ENCODE data around the gene LAMA1. TPM values are rescaled to one million over a fixed set of nuclear protein-coding genes. Genes with fewer than 3 reads are reported as not detected.
"Not testable (repeated sequence)": the region's sequence is repeated elsewhere in the genome, so short reads cannot be mapped to it uniquely, and the experiment has no call there.

The LAMA1 gene
- 116 and 131 TPM in 2 replicates for total RNA-seq (2014; rRNA removed; shearing (Covaris generic))
- polyA plus RNA-seq (2015; cell fraction: cytosol; rRNA removed) = 149 and 195 TPM in 2 replicates
- polyA plus RNA-seq (2015; cell fraction: nucleus; rRNA removed) = 323 and 397 TPM in 2 replicates

- in situ Hi-C loops (cut with HindIII; ENCODE audit: low pct_unique_long_range_greater_than_20kb, low sequenced_read_pairs) = no loop called here
- DNase-seq (ENCODE audit: low read depth, low spot score) = peak; percentile 77
These were observed at the start of gene LAMA1 for GRCh38 chr18:7117390-7118355. Gene LAMA1, minus strand, starts transcription at chr18:7117797. Its CDS starts 77 bp downstream, at chr18:7117720.

DNA sequence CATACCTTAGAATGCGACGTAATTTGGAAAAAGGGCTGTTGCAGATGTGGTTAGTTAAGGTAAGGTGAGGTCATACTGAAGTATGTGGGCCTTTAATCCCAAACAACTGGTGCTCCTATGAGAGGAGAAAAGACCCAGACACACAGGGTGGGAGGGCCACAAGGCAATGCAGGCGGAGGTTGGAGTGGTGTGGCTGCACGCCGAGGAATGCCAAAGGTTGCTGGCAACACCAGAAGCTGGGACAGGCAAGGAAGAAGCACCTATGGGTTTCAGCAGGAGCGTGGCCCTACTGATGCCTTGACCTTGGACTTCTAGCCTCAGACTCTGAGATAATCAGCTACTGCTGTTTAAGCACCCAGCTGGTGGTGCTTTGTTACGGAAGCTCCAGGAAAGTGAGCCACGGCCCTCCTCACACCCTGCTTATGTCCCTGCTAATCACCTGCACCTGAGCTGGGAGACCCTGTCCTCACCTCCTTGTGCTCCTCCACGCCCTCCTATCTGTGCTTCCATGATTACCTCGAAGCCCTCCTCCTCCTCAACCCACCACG lies 48.3 kb upstream of the LAMA1 start:
- no peak for DNase-seq (ENCODE audit: low read depth, low spot score)
- in situ Hi-C loops (cut with HindIII; ENCODE audit: low pct_unique_long_range_greater_than_20kb, low sequenced_read_pairs) = no loop called here

DNA sequence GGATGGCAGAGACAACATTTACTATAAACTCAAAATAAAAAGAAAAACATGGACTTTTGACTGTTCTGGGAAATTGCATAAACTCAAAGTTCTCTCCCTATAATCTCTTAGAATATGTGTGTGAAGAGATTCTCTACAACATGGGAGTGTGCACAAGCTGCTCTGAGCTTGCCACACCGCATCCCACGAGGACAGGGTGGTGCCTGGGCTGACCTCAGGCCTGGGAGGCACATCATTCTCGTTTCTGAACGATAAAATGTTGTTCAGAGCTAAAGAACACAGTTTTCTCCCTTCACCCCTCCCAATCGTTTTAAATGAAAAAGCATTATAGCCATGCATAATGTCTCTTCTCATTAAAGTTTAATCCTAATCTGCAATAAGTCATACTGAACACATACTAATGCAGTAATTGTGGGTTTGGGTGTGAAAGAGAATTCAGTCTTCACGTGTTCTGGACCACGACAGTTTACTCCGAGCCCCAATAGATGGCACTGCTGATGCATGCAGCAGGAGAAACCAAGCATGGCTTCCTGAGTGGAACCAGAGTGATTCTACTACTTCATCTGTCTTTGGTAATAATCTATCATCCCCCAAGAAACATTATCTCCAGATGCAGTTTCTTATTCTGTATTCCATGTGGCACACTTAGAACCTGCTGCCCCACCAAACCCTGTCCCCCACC lies 46.9 kb upstream of the LAMA1 start:
- DNase-seq (ENCODE audit: low read depth, low spot score) = peak; percentile 59
- in situ Hi-C loops (cut with HindIII; ENCODE audit: low pct_unique_long_range_greater_than_20kb, low sequenced_read_pairs) = no loop called here

GRCh38 chr18:7158216-7158615 lies 40.6 kb upstream of the LAMA1 start:
- in situ Hi-C loops (cut with HindIII; ENCODE audit: low pct_unique_long_range_greater_than_20kb, low sequenced_read_pairs) = no loop called here
- DNase-seq (ENCODE audit: low read depth, low spot score) = no peak

DNA sequence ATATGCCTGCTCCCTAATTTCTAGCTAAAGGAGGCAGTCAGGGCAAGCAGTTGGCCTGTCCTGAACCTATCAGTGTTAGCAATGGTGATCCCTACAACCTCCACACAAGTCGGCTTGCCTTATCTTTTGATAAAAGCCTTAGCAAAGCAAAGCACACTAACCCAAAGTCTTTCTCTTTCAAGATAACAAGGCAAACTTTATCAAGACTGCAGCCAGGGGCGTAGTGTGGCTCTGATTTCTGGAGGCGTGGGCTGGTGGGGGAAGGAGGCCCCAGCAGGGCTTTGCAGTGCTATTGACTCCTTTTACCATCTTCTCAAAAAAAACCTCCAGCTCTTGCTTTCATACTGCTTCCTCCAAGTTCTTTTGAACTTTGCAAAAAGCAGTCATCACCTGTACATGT lies 40.2 kb upstream of the LAMA1 start:
- in situ Hi-C loops (cut with HindIII; ENCODE audit: low pct_unique_long_range_greater_than_20kb, low sequenced_read_pairs) = no loop called here
- no peak for DNase-seq (ENCODE audit: low read depth, low spot score)

- DNase-seq (ENCODE audit: low read depth, low spot score) = no peak
- in situ Hi-C loops (cut with HindIII; ENCODE audit: low pct_unique_long_range_greater_than_20kb, low sequenced_read_pairs) = no loop called here
These were observed 38.3 kb upstream of the LAMA1 start for GRCh38 chr18:7155887-7156286.

- in situ Hi-C loops (cut with HindIII; ENCODE audit: low pct_unique_long_range_greater_than_20kb, low sequenced_read_pairs) = no loop called here
- DNase-seq (ENCODE audit: low read depth, low spot score) = no peak
These were observed 37.5 kb upstream of the LAMA1 start for GRCh38 chr18:7155092-7155491.

DNA sequence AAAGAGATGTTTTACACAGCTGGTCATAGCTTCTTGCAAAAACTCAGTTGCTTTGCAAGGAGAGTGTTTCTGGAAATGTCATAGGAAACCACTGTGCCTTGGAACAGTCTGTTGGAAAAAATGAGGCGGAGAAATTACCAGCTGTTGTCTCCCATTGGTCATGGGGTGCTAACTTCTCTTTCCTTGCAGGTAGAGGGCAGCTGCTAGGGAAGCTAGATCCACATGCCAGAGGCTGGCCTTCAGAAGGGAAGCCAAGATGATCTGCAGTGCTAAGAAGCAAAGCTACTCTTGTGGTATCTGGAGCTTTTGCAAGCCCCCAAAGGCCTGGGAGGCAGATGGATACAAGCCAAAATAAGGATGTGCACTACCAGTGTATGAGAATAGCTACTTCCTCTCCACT lies 34.8 kb upstream of the LAMA1 start:
- in situ Hi-C loops (cut with HindIII; ENCODE audit: low pct_unique_long_range_greater_than_20kb, low sequenced_read_pairs) = no loop called here

DNA sequence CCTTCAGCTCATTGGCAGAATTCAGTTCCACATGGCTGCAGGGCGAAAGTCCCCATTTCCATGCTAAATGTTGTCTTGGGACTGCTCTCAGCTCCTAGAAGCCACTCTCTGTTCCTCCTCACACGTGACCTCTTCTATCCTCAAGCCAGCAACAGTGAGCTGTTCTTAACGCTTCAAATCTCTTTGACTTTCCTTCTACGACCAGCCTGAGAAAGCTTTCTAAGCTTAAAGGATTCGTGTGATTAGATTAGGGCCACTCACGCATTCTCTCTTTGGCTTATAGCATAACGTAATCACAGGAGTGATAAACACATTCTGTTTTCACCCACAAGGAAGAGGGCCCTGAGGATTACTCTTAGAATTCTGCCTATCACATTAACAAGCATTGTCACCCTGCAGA lies 29.8 kb upstream of the LAMA1 start:
- DNase-seq (ENCODE audit: low read depth, low spot score) = peak; percentile 39
- in situ Hi-C loops (cut with HindIII; ENCODE audit: low pct_unique_long_range_greater_than_20kb, low sequenced_read_pairs) = no loop called here

More for the DNA sequence above, 34.8 kb upstream of the LAMA1 start:
- DNase-seq (ENCODE audit: low read depth, low spot score) = no peak

GRCh38 chr18:7146067-7146466 lies 28.5 kb upstream of the LAMA1 start:
- no peak for DNase-seq (ENCODE audit: low read depth, low spot score)

GRCh38 chr18:7144921-7145320 lies 27.3 kb upstream of the LAMA1 start:
- in situ Hi-C loops (cut with HindIII; ENCODE audit: low pct_unique_long_range_greater_than_20kb, low sequenced_read_pairs); DNase-seq (ENCODE audit: low read depth, low spot score): not testable (repeated sequence)

More at GRCh38 chr18:7146067-7146466, 28.5 kb upstream of the LAMA1 start:
- in situ Hi-C loops (cut with HindIII; ENCODE audit: low pct_unique_long_range_greater_than_20kb, low sequenced_read_pairs) = no loop called here

DNA sequence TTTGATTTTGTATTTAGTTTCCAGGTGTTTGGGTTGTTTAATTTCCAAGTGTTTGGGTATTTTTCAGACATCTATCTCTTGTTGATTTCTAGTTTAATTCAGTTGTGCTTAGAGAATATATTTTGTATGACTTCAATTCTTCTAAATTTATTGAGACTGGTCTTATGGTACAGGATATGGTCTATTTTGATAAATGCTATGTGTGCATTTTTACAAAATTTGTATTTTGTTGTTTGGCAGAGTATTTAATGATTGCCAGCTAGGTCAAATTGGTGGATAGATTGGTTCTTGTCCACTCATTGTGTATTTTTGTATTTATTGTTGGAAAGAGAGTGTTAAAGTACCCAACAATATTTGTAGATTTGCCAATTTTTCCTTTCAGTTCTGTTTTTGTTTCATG lies 23.7 kb upstream of the LAMA1 start:
- in situ Hi-C loops (cut with HindIII; ENCODE audit: low pct_unique_long_range_greater_than_20kb, low sequenced_read_pairs) = no loop called here
- DNase-seq (ENCODE audit: low read depth, low spot score) = no peak

DNA sequence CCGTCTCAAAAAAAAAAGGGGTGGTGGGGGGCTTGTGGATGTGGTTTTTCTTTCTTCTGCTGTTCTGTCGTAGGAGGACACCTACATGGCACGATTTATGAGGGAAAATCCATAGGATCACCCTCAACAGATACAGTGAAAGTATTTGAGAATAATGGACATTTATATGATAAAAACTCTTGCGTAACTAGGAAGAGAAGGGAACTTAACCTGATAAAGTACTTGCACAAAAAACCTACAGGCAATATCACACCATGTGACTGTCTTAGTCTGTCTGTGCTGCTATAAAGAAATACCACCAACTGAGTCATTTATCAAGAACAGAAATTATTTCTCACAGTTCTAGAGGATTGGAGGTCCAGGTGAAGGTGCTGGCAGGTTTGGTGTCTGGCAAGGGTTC lies 21.8 kb upstream of the LAMA1 start:
- DNase-seq (ENCODE audit: low read depth, low spot score) = no peak
- in situ Hi-C loops (cut with HindIII; ENCODE audit: low pct_unique_long_range_greater_than_20kb, low sequenced_read_pairs) = no loop called here

GRCh38 chr18:7133181-7133580 lies 15.6 kb upstream of the LAMA1 start:
- in situ Hi-C loops (cut with HindIII; ENCODE audit: low pct_unique_long_range_greater_than_20kb, low sequenced_read_pairs) = no loop called here
- peak; percentile 47 for DNase-seq (ENCODE audit: low read depth, low spot score)

DNA sequence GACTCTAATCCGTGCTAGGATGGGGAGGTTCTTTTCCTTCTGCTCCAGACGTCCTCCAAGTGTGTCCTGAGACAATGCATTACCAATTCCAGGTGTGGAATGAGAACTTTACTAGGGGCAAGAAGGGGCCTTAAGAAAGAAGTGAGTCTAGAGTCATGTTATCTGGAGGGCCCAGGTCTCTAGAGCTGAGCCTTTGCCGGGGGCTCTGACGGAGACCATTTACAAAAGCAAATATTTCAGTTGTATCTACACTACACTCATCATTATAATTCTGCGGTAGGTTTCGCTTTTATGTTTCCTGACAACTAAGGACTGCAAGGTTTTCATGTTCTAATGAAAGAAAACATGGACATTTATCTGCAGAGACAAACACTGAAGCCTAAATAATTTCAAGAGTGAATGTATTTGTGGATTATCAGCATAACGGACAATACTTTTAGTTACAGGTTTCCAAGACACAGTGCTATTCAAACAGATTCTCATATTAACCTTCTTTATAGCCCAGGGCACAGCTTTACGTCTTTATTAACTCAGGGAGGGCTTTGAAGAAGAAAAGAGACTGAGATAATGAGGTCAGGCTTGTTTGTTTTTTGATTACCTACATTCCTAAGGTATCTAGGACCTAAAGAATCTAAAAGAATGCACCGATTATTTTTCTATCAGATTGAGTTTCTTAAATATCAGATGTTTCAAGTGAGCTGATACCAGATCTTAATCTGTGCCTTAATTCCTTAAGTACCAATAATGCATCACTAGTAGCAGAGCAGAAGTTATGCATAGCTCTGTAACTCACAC lies 15.0 kb upstream of the LAMA1 start:
- in situ Hi-C loops (cut with HindIII; ENCODE audit: low pct_unique_long_range_greater_than_20kb, low sequenced_read_pairs) = no loop called here

GRCh38 chr18:7122376-7122775 lies 4.8 kb upstream of the LAMA1 start:
- no peak for DNase-seq (ENCODE audit: low read depth, low spot score)
- in situ Hi-C loops (cut with HindIII; ENCODE audit: low pct_unique_long_range_greater_than_20kb, low sequenced_read_pairs) = no loop called here

More for the DNA sequence above, 15.0 kb upstream of the LAMA1 start:
- DNase-seq (ENCODE audit: low read depth, low spot score) = no peak

DNA sequence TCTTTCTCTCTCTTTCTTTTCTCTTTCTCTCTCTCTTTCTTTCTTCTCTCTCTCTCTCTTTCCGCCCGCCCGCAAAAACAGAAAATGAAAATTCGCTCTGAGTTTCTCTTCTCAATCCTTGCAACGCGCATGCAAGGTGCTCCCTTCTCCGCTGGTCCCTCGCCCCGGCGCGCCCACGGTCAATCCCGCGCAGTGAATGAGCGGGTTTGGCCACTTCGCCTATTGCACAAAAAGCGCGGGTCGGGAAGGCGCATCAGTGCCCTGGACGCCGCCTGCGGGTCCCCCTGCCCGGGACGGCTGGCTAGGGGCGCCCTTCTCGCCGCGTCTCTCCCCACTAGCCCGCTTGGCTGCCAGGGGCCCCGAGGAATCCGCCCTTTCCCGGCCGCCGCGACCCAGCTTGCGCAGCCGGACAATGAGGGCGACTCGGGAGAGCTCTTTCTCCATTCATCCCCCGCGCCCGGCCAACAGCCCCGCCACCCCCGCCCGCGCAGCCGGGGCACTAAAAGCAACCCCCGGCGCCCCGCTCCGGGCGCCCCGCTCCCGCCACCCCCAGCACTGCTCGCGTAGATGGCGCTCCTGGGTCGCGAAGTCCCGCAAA lies 706 bp downstream of the LAMA1 start:
- DNase-seq (ENCODE audit: low read depth, low spot score) = no peak
- in situ Hi-C loops (cut with HindIII; ENCODE audit: low pct_unique_long_range_greater_than_20kb, low sequenced_read_pairs) = no loop called here

Measured in SK-MEL-5 (cell line).